BJ (cell line): ENCODE data around the gene SAV1. TPM values are rescaled to one million over a fixed set of nuclear protein-coding genes. Genes with fewer than 3 reads are reported as not detected.

Experiments used
- polyA plus RNA-seq: library from polyadenylated mRNA; depleted of rRNA; stranded (reverse); fragments of >200 nt; gene quantifications from 2 replicates; pipeline ENCODE4 v1.2.3, GENCODE V29; 2011; rRNA removed
- small RNA-seq: library from RNA; depleted of rRNA; stranded (forward); fragments of <200 nt; gene quantifications from one replicate; pipeline ENCODE3, GENCODE V24; 2012; ENCODE audit warnings: low replicate concordance, low read depth; ENCODE audit not compliant: insufficient read length

The SAV1 gene
- polyA plus RNA-seq, 1 experiment, result 10.4 TPM

Small RNA genes lying within 50 kb of the gene (small RNA-seq; reads per million reads assigned to genes)
- gene RN7SL452P, result not detected

Other genes starting within 250 kb of the SAV1 start
- 8.8 and 15.7 TPM in 2 replicates for gene MAP4K5, start 135.7 kb downstream of the SAV1 start, polyA plus RNA-seq
- 4.5 and 5.5 TPM in 2 replicates for gene ATL1, start 108.2 kb downstream of the SAV1 start, polyA plus RNA-seq
- gene NIN, start 162.9 kb upstream of the SAV1 start, polyA plus RNA-seq, result 11.4 and 11.8 TPM in 2 replicates
- gene ABHD12B, start 203.7 kb upstream of the SAV1 start, polyA plus RNA-seq, result not detected in 2 replicates